Measurements from ENCODE around the gene TBC1D25.
A peak's percentile ranks its signal among the peaks of the same experiment; 100 is the strongest.

TBC1D25 gene, protein sequence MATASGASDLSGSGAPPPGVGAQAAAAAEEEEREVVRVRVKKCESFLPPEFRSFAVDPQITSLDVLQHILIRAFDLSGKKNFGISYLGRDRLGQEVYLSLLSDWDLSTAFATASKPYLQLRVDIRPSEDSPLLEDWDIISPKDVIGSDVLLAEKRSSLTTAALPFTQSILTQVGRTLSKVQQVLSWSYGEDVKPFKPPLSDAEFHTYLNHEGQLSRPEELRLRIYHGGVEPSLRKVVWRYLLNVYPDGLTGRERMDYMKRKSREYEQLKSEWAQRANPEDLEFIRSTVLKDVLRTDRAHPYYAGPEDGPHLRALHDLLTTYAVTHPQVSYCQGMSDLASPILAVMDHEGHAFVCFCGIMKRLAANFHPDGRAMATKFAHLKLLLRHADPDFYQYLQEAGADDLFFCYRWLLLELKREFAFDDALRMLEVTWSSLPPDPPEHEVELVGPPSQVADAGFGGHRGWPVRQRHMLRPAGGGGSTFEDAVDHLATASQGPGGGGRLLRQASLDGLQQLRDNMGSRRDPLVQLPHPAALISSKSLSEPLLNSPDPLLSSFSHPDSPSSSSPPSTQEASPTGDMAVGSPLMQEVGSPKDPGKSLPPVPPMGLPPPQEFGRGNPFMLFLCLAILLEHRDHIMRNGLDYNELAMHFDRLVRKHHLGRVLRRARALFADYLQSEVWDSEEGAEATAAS

DNA sequence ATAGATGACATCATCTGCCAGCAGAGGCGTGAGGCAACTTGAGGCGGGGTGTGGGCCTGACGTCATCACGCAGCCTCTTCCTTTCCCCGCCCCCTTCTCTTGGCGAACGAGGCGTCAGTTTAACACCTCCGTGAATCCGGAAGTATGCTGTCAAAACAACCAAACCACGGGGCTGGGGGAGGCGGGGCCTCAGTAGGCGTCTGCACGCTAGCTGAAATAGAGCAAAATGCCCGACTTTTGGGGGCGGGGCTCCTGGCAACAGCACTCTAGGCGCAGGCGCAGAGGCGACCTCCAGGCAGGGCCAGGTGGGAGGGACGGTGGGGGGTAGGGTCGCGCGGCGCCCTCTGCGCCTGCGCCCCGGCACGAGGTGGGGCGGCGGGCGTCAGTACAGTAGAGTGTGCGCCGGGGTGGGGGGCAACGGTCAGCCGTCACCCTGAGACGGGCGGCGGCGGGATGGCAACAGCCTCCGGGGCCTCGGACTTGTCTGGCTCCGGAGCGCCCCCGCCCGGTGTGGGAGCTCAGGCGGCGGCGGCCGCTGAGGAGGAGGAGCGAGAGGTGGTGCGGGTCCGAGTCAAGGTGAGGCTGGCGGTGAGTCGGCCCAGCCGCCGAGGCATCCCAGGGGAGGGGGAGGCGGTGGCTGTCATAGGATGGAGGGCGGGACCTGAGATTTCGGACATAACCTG lies at the start of gene TBC1D25:
TSS of gene TBC1D25 (plus strand) at position 370 of the 683 bp plus-strand sequence. CDS start at position 454, 84 bp downstream.
- DNase-seq: peak; percentile 92

DNA sequence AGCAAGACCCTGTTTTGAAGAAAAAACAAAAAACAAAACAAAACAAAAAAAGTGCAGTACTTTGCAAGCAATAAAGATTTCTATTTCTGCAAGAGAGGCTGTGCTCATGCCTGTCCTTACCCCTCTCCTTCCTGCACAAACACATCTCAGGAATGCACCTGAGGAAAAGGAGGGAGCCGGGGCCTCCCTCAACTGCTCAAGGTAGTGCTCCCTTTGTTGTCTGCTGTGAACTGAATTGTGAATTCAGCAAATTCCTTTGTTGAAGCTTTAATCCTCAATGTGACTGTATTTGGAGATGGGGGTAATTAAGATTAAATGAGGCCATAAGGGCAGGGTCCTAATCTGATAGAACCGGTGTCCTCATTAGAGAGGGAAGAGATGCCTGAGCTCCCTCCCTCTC lies 49.6 kb upstream of the TBC1D25 start:
- DNase-seq: no peak

DNA sequence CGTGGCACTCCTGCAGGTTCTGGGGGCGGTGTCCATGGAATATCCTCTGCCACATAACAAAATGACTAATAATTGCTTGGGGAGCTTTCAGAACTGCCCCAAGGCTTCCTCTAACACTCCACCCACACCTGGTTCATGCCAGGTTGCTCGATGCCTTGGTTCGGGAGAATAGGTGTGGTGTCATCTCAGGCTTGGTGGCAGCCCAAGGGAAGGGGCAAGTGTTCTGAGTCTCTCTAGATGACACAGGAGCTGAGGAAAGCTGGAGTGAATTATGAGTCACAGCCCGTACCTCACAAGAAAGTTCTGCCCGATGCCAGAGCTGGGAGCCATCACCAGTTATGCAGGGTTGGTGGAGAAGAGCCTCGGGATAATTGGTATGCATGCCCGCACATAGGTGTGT lies 48.9 kb upstream of the TBC1D25 start:
- no peak for DNase-seq

DNA sequence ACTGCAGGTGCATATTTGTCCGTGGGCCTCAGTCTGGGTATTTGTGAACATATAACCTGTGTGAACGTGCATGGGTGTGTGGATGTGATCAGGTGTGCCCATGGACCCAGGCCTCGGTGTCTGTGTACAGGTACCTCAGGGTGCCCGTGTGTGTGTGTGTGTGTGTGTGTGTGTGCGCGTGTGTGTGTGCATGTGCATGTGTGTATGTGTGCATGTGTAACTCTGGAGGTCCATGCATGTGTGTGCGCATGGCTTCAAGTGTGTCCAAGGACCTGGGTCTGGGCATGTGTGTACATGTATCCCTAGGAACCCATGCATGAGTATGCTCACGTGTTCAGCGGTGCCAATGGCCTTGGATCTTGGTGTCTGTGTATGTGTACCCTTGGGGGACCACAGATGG lies 47.7 kb upstream of the TBC1D25 start:
- DNase-seq: no peak

DNA sequence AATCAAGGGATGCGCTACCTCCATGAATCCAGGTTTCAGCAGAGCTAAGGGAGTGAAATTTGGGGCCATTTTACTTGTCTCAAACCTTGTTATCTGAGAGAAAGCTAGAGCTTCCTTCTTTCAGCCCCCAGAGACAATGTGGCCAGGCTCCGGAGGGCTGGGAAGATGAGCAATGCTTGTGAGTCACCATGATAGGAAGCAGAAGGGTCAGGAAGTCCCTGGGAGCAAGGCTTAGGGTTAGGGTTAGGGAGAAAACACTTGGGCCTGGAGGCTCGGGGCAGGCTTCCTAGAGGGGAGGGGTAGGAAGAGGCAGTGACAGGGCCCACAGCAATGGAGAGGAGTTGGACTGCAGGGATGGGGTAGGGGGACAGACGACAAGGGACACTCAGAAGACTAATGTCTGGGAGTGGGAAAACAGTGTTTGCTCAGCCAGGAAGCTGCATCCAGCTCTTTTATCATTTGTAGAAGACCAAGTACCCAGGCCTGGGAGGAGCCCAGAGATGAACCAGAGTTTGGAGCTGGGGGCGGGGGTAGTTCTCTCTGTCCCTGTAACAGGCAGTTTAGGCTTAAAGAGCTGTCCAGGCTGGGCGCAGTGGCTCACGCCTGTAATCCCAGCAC lies 47.1 kb upstream of the TBC1D25 start:
- no peak for DNase-seq

DNA sequence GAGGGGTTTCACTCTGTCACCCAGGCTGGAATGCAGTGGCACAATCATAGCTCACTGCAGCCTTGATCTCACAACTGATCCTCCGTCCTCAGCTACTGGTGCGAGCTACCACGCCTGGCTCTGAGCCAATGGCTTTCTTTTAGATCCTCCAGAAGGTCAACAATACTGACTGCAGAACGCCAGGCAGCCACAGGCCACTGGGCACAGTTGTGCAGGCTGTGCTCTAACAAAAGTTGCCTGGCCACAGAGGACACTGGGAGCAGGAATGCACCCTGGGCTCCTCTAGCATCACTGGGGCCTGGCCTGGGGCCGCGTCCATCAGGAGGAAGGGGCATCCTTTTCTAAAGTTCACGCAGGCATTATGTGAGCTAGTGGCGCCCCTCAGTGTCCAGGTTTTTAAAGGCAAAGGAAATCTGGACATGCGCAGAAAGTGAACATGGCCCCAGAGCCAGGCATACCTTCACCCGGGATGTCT lies 45.6 kb upstream of the TBC1D25 start:
- no peak for DNase-seq

DNA sequence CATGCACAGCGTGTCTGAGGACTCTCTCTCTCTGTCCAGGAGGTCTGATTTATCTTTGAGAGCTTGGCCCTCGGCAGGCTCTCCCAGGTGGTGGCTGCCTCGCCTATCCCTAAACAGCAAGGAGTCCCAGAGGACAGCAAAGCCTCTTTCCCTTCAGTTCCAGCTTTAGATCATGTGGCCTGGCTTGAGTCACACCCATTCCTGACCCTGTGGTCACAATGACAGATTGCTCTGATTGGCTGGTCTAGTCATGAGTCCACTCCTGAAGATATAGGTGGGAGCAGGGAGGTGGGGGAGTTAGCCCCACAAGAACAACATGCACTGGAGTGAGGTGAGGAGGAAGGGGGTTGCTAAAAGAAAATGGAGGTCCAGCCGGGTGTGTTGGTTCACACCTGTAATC lies 42.9 kb upstream of the TBC1D25 start:
- DNase-seq: no peak

DNA sequence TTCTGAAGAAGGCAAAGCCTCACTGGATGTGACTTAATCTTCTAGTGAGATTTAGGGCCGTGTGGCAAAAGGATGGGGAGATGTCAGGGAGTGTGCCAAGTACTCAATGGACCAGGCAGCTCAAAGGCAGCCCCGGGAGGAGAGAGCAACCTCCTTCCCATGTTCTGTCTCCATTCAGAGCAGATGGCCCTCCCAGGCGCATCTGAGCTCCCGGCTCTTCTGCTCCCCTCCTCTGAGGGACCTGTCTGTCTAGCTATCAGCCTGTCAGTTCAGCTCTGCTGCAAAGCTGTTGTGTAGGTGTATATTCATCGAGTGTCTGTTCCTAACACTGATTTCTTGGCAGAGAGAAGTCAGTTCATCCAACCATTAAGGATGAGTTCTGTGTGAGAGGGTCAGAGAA lies 41.6 kb upstream of the TBC1D25 start:
- DNase-seq: no peak

DNA sequence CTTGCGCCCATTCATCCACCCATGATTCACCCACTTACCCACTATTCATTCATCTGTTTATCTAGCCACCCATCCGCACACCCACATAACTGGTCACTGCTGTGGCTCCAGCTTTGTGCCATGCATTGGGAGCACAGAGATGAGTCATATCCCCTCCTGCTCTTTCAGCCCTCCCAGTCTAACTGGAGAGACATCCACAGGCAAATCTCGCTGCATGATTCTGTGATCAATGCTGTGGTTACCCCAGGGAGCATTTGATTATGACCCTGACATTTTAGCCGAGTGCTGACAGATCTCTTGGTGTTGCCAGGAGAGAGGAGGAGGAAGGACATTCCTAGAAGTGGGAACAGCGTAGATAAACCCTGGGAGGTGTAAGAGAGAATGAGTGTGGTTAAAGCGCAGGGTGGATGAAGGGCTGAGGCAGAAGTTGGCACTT lies 41.1 kb upstream of the TBC1D25 start:
- no peak for DNase-seq

DNA sequence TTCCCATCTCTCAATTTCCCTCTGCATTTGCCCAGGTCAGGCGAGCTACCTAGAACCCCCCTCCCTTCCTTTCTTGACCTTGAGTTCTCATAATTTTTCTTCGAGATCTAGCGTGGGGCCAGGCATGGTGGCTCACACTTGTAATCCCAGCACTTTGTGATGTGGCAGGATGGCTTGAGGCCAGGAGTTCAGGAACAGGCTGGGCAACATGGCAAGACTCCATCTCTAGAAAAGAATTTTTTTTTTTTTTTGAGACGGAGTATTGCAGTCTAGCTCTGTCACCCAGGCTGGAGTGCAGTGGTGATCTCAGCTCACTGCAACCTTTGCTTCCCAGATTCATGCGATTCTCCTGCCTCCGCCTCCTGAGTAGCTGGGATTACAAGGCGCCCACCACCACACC lies 35.3 kb upstream of the TBC1D25 start:
- no peak for DNase-seq

DNA sequence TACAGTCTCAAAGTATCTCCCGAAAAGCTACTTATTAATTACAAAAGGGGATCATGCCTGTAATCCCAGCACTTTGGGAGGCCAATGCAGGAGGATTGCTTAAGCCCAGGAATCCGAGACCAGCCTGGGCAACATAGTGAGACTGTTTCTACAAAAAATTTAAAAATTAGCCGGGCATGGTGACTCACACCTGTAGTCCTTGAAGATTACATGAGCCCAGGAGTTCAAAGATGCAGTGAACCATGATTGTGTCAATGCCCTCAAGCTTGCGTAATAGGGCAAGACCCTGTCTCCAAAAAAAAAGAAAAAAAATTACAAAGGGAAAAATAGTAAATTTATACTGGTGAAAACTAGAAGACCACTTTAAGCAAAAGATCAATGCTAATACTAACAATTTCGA lies 34.0 kb upstream of the TBC1D25 start:
- no peak for DNase-seq

DNA sequence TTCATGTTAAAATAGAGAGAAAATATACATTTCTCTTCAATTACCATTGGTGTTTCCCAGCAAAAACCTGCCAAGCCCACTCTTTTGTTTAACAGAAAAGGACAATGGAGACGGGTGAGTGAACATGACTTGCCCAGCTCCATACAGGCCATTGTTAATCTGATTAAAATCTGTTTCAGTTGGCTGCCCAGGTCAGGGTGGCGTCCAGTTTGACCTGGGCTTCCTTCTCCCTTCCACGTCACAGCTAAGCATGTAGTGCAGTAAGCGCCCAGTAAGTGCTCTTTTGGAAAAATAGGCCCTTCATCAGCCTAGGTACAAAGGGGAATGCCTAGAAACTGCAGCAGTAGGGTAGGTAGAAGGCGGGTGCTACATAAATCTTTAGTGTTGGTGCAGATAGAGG lies 32.3 kb upstream of the TBC1D25 start:
- DNase-seq: no peak

DNA sequence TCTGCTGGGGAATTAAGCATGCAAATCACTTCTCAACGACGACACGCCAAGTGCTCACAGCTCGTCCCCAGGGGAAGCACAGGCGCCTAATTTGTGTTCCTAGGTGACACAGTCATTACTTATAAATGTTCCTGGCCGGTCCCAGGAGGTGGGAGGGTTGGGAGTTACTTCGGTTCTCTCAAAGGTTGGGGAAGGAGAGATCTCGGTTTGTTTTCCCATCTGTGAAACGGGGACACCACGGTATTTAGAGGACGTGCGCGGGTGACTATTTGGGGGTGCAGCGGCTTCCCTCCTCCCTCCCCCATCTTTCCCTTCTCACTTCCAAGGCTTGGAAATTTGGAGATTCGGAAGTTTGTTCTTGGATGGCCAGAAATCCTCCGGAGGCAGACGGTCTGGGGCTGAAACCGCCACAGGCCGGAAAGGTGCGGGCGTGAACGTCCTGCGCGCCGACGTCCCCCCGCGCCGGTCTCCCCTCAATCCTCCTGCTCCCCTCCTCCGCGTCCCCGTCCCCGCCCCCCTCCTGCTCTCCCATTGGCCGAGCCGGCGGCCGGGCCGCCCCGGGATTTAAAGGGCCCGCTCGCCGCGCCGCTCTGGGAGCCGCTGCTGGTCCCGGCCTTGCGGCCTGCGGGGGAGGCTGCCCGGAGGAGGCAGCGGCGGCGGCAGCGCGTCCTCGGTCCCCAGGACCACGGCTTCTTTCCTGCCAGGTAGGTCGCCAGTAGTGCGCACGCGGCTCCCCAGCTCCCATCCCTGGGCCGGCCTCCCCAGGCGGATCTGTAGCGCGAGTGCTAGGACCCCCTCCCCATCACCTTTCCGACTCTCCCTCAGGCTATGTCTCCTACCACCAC lies 30.9 kb upstream of the TBC1D25 start, which contains the start of gene PORCN:
TSS of gene PORCN (plus strand) at position 593 of the 845 bp plus-strand sequence. CDS start 829 bp downstream, outside the sequence.
- peak; percentile 18 for DNase-seq

DNA sequence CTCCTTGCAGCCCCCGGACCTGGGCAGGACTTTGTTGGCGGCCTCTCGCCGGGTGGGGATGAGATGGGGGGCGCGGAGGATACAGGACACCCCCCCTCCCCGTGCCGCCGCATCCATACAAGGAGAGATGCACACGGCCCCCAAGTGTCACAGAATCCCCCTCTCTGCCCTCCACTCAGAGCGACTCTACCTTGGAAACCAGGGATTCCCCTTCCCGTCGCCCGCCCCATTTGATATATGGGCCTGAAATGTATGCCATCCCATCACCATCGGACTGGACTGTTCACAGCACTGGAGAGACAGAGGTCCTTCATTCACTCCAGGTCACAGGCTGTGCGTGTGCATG lies 30.3 kb upstream of the TBC1D25 start:
- DNase-seq: no peak

DNA sequence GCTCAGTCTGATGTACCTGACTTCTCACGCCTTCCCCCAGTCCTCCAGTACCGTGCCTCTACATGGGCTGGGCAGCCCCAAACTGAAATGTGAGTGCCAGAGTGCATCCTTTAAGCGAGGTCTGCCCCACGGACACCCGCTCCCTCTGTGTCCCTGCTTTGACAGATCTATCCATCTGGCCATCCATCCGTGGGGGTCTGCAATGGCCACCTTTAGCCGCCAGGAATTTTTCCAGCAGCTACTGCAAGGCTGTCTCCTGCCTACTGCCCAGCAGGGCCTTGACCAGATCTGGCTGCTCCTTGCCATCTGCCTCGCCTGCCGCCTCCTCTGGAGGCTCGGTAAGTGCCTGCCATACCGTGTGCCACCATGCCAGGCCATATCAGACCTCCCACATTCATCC lies 29.9 kb upstream of the TBC1D25 start:
- DNase-seq: no peak

DNA sequence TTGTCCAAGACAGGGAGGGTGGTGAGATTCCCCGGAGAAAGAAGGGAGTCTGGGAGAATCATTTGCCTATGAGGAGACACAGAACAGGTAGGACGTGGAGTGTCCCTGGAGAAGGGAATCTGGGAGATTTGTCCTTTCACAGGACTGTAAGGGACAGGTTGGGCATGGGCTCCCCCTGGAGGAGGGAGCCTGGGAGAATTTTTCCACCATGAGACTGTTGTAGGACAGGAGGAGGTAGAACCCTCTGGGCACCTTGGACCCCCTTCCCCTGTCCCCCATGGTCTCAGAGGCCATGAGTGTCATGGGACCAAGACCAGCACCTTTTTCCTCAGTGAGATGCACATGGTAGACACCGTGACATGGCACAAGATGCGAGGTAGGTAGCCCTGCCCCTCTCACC lies 28.0 kb upstream of the TBC1D25 start:
- DNase-seq: no peak

DNA sequence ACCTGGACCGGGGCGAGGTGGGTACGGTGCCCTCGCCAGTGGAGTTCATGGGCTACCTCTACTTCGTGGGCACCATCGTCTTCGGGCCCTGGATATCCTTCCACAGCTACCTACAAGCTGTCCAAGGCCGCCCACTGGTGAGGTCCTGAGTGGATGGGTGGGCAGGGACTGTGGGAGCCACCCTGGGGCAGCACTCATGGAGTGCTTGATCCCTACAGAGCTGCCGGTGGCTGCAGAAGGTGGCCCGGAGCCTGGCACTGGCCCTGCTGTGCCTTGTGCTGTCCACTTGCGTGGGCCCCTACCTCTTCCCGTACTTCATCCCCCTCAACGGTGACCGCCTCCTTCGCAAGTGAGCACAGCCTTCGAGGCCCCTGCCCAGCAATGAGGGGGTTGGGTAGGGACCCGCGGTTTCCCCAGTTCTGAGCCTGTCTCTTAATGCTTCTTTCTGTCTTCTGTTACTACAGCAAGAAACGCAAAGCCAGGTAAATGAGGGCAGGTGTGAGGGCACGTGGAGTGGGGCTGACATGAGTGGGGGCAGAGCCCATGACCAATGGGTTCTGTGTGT lies 27.1 kb upstream of the TBC1D25 start:
- DNase-seq: no peak

DNA sequence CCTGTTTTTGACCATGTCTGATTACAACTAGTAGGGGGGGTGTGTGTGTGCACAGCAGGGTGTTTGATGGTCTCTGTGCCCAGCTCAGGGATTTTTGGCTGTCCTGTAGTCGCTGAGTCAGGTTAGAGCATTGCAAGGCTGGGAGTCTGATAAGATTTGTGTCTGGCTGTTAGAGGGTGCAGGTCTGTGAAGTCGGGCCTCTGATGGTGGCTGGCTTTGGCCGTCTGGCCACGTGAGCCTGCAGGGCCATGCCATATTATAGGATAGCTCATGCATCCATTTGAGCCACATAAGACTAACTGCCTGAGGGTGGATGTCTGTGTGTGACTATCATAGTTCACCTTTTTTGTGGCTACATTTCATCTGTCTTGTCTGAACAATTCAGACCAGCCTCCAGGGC lies 25.8 kb upstream of the TBC1D25 start:
- no peak for DNase-seq

DNA sequence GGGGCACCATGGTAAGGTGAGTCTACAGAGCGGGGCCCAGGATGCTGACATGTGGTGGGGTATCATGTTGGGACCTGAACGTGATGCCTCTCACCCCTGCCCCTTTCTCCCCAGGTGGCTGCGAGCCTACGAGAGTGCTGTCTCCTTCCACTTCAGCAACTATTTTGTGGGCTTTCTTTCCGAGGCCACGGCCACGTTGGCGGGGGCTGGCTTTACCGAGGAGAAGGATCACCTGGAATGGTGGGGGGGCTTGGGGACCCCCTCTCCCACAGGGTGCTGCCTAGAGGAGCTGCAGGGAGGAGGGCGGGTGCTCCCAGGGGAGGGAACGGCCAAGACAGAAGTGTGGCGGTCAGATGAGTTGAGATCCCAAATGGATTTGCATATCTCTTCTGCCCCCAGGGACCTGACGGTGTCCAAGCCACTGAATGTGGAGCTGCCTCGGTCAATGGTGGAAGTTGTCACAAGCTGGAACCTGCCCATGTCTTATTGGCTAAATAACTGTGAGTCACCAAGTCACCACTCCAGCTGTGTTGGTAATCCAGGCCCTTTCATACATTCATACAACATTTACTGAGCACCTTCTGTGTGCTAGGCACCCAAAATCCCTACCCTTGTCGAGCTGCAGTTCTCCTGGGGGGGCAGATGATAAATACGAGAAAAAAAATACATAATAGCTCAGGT lies 25.2 kb upstream of the TBC1D25 start:
- no peak for DNase-seq

DNA sequence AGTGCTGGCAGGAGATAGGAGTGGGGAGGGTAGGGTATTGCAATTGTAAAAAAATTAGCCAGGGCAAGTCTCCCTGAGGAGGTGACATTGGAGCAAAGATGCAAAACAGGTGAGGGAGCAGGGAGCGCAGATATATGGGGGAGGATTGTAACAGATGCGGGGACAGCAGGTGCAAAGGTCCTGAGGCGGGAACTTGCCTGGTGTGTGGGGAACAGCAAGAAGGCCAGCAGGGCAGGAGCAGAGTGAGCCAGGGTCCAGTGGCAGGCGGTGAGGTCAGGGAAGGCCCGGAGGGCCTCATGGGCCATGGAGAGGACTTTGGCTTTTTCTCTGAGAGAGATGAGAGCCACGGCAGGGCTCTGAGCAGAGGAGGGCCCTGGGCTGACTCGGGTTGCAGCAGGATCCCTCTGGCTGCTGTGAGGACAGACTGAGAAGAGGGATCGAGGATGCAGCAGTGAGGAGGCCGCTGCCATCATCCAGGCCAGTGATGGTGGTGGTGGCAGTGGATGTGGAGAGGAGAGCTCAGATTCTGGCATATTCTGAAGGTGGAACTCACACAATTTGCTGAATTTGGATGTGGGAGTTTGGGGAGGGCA lies 24.6 kb upstream of the TBC1D25 start:
- no peak for DNase-seq

DNA sequence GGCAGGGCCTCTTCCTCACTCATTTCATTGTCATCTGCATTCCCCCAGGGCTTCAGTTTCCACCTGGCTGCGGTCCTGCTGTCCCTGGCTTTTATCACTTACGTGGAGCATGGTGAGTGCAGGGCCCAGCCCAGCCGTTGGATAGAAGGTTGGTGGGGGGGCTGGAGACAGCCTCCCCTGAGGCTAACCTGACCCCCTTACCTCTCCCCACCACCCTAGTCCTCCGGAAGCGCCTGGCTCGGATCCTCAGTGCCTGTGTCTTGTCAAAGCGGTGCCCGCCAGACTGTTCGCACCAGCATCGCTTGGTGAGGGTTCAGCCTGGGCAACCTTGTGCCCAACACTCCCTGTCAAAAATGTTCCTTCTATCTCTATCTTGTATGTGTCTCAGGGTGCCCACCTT lies 23.7 kb upstream of the TBC1D25 start:
- DNase-seq: no peak

Data from NCI-H510A treated with DMSO at 0.1 percent for 48 hours (cell line).